Liver (tissue), 9 donors: Measurements from ENCODE around the gene CLEC16A. TPM values are rescaled to one million over a fixed set of nuclear protein-coding genes. Genes with fewer than 3 reads are reported as not detected.

Experiments used
- DNase-seq: peaks from one replicate; pipeline ENCODE4 v3.0.0-alpha.2; 2017; ENCODE audit warnings: low spot score
- H3K27ac ChIP-seq, 2 donors: one replicate each; pipeline ENCODE4 v1.7.0; 2013; ENCODE audit warnings: inconsistent platforms in 2 of 2, low read length in 2 of 2, control low read depth in 1 of 2, low read depth in 1 of 2, mild to moderate bottlenecking in 1 of 2
- H3K27me3 ChIP-seq, 4 donors: one replicate each; pipeline versions ENCODE4 v1.6.1 to v1.7.0; 2013; ENCODE audit warnings: low read length in 3 of 4, inconsistent platforms in 1 of 4, mild to moderate bottlenecking in 1 of 4, moderate library complexity in 1 of 4; ENCODE audit not compliant: control insufficient read depth in 4 of 4, insufficient read depth in 4 of 4
- H3K36me3 ChIP-seq, 4 donors: one replicate each; pipeline versions ENCODE4 v1.6.1 to v1.7.0; 2013; ENCODE audit warnings: low read length in 3 of 4, mild to moderate bottlenecking in 3 of 4, low read depth in 1 of 4, moderate library complexity in 1 of 4; ENCODE audit not compliant: control insufficient read depth in 4 of 4, insufficient read depth in 3 of 4
- H3K4me1 ChIP-seq, 4 donors: one replicate each; pipeline versions ENCODE4 v1.6.1 to v1.7.0; 2013; ENCODE audit warnings: low read length in 3 of 4, mild to moderate bottlenecking in 3 of 4, moderate library complexity in 1 of 4; ENCODE audit not compliant: control insufficient read depth in 4 of 4, insufficient read depth in 4 of 4
- H3K4me3 ChIP-seq, 3 donors: one replicate each; pipeline versions ENCODE4 v1.6.1 to v1.7.0; 2013; ENCODE audit warnings: low read length in 3 of 3, control low read depth in 1 of 3, low read depth in 1 of 3, mild to moderate bottlenecking in 1 of 3
- H3K9ac ChIP-seq, 2 donors: one replicate each; pipeline ENCODE4 v1.7.0; 2013; ENCODE audit warnings: low read length in 2 of 2, mild to moderate bottlenecking in 2 of 2, moderate library complexity in 2 of 2, control low read depth in 1 of 2, low read depth in 1 of 2
- H3K9me3 ChIP-seq, 4 donors: one replicate each; pipeline versions ENCODE4 v1.6.1 to v1.7.0; 2013; ENCODE audit warnings: low read length in 3 of 4; ENCODE audit not compliant: control insufficient read depth in 4 of 4
- EGR1 ChIP-seq, 2 donors: IDR thresholded peaks; 2 replicates each; pipeline ENCODE4 v1.6.1; 2016 to 2018; ENCODE audit warnings: antibody characterized with exemption in 2 of 2, low read depth in 2 of 2
- FOXA2 ChIP-seq: IDR thresholded peaks from 2 replicates; pipeline ENCODE4 v1.6.1; 2016; ENCODE audit warnings: antibody characterized with exemption
- GABPA ChIP-seq, 2 donors: IDR thresholded peaks in 1 of 2; conservative IDR thresholded peaks in 1 of 2; 2 replicates each; pipeline ENCODE4 v1.6.1; 2016; ENCODE audit warnings: antibody characterized with exemption in 2 of 2, mild to moderate bottlenecking in 1 of 2, moderate library complexity in 1 of 2
- HNF4A ChIP-seq, 2 donors: conservative IDR thresholded peaks; 2 replicates each; pipeline ENCODE4 v1.6.1; 2016; ENCODE audit warnings: antibody characterized with exemption in 2 of 2, mild to moderate bottlenecking in 2 of 2
- HNF4G ChIP-seq: IDR thresholded peaks from 2 replicates; pipeline ENCODE4 v1.6.1; 2016; ENCODE audit warnings: antibody characterized with exemption
- RXRA ChIP-seq, 2 donors: IDR thresholded peaks; 2 replicates each; pipeline ENCODE4 v1.6.1; 2017 to 2018; ENCODE audit warnings: antibody characterized with exemption in 2 of 2, mild to moderate bottlenecking in 1 of 2
- TAF1 ChIP-seq: conservative IDR thresholded peaks from 2 replicates; pipeline ENCODE4 v1.6.1; 2016; ENCODE audit warnings: antibody characterized with exemption, mild to moderate bottlenecking
- YY1 ChIP-seq: IDR thresholded peaks from 2 replicates; pipeline ENCODE4 v1.6.1; 2016; ENCODE audit warnings: antibody characterized with exemption, mild to moderate bottlenecking
- WGBS: extraction: QIAGEN DNeasy Blood & Tissue Kit; methylation state at CpG from one replicate; pipeline ENCODE4 v1.1.7; 2013; 5-methylcytosine and 5-hydroxymethylcytosine counted together
- polyA plus RNA-seq, 2 donors: library from polyadenylated mRNA; stranded (reverse) in 1 of 2; unstranded in 1 of 2; fragments of 200-250 nt in 1 of 2; fragments of >200 nt in 1 of 2; fragmentation: Nextera tagmentation in 1 of 2; extraction: Ambion mirVana in 1 of 2; gene quantifications; one replicate each; pipeline versions ENCODE4 v1.2.1 to v1.2.3, GENCODE V29; 2013 to 2015
- total RNA-seq, 2 donors: library from RNA; depleted of rRNA; stranded (reverse); fragments of >200 nt; gene quantifications; one replicate each; pipeline ENCODE4 v1.2.3, GENCODE V29; 2014
- TF ChIP-seq, protein P1 (sequence below): IDR thresholded peaks from 2 replicates; pipeline ENCODE4 v1.6.1; 2016; ENCODE audit warnings: antibody characterized with exemption, mild to moderate bottlenecking
- TF ChIP-seq, protein P2 (sequence below): IDR thresholded peaks from 2 replicates; pipeline ENCODE4 v1.6.1; 2016; ENCODE audit warnings: antibody characterized with exemption
- TF ChIP-seq, protein P3 (sequence below): IDR thresholded peaks from 2 replicates; pipeline ENCODE4 v1.6.1; 2016; ENCODE audit warnings: antibody characterized with exemption
- TF ChIP-seq, protein P4 (sequence below): fragments of 150-350 bp; IDR thresholded peaks from 2 replicates; pipeline ENCODE4 v1.5.1; 2017; ENCODE audit warnings: improper control_type of control experiment, low read depth, low read length; ENCODE audit not compliant: missing input control
- TF ChIP-seq, protein P5 (sequence below): IDR thresholded peaks from 2 replicates; pipeline ENCODE4 v1.6.1; 2016; ENCODE audit warnings: antibody characterized with exemption
- donor health status: healthy.
- donor health status: healthy.
- donor health status: healthy.
- donor health status: healthy.
- donor health status: healthy.

Gene CLEC16A
- total and polyA plus RNA-seq, 4 donors = 9.7 to 23.0 (median 17.4) TPM

DNA sequence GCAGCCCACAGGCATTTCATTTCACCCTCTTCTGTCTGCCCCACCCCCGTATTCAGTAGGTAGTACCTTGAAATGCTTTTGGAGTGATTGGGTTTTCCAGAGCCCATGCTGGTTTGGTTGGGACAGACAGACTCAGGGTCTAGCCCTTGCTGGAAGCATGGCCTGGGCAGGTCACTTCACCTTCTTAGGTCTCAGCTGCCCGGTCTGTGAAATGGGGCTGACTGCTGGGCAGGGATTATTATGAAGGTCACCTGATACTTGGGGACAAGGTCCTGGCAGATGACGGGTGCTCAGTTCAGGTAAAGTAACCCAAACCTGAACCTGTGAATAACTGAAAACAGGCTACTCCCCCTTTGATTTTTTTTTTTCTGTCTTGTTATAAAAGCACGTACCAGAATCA, 116.0 kb downstream of the CLEC16A start:
- H3K4me1 ChIP-seq = peaks cover 0 to 2% (median 0%) of the 10 kb centered on the region in 4 donors
- no peaks in the 10 kb centered on the region for H3K9me3 ChIP-seq
- no peak for DNase-seq
- TF ChIP-seq, protein P1, sequence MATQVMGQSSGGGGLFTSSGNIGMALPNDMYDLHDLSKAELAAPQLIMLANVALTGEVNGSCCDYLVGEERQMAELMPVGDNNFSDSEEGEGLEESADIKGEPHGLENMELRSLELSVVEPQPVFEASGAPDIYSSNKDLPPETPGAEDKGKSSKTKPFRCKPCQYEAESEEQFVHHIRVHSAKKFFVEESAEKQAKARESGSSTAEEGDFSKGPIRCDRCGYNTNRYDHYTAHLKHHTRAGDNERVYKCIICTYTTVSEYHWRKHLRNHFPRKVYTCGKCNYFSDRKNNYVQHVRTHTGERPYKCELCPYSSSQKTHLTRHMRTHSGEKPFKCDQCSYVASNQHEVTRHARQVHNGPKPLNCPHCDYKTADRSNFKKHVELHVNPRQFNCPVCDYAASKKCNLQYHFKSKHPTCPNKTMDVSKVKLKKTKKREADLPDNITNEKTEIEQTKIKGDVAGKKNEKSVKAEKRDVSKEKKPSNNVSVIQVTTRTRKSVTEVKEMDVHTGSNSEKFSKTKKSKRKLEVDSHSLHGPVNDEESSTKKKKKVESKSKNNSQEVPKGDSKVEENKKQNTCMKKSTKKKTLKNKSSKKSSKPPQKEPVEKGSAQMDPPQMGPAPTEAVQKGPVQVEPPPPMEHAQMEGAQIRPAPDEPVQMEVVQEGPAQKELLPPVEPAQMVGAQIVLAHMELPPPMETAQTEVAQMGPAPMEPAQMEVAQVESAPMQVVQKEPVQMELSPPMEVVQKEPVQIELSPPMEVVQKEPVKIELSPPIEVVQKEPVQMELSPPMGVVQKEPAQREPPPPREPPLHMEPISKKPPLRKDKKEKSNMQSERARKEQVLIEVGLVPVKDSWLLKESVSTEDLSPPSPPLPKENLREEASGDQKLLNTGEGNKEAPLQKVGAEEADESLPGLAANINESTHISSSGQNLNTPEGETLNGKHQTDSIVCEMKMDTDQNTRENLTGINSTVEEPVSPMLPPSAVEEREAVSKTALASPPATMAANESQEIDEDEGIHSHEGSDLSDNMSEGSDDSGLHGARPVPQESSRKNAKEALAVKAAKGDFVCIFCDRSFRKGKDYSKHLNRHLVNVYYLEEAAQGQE = no peak
- no peak for TF ChIP-seq HNF4G
- no peak for TF ChIP-seq EGR1 (IDR thresholded peaks at IDR 0.05; ENCODE audit: low read depth in 2 of 2)
- TF ChIP-seq, protein P2, sequence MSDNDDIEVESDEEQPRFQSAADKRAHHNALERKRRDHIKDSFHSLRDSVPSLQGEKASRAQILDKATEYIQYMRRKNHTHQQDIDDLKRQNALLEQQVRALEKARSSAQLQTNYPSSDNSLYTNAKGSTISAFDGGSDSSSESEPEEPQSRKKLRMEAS = no peak
- TF ChIP-seq GABPA (IDR thresholded peaks at IDR 0.05 in 1 of 2, conservative IDR thresholded peaks at IDR 0.05 in 1 of 2) = no peak
- no peak overlapping the region for H3K27ac ChIP-seq
- no peak overlapping the region for H3K4me3 ChIP-seq
- H3K9ac ChIP-seq = no peak overlapping the region
- H3K36me3 ChIP-seq = peaks cover 3 to 9% (median 6%) of the 10 kb centered on the region in 4 donors
- no peaks in the 10 kb centered on the region for H3K27me3 ChIP-seq
- WGBS = 98% methylated on average over 4 of the region's 4 CpGs

DNA sequence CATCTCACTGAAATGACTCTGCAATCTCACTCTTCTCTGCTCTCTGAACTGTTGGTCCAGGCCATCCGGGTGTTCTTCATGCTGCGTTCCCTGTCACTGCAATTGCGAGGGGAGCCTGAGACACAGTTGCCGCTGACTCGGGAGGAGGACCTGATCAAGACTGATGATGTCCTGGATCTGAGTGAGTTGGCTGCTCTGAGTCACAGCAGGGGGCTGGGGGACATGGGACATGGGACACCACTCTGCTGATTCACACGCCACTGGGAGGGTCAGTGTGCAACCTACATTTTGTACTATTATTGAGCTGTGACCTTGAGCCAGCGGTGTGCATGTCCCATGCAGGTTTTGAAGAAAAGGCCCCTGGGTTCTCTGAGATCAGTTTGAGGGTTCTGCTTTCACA, 116.5 kb downstream of the CLEC16A start:
- peaks cover 0 to 2% (median 0%) of the 10 kb centered on the region in 4 donors for H3K4me1 ChIP-seq
- no peak overlapping the region for H3K9ac ChIP-seq
- peaks cover 3 to 9% (median 6%) of the 10 kb centered on the region in 4 donors for H3K36me3 ChIP-seq
- WGBS = 98% methylated on average over 7 of the region's 7 CpGs
- no peak overlapping the region for H3K27ac ChIP-seq
- no peak for DNase-seq
- no peaks in the 10 kb centered on the region for H3K27me3 ChIP-seq
- H3K9me3 ChIP-seq = no peaks in the 10 kb centered on the region
- TF ChIP-seq YY1 = no peak
- no peak for TF ChIP-seq HNF4A (conservative IDR thresholded peaks at IDR 0.05)
- TF ChIP-seq, protein P3, sequence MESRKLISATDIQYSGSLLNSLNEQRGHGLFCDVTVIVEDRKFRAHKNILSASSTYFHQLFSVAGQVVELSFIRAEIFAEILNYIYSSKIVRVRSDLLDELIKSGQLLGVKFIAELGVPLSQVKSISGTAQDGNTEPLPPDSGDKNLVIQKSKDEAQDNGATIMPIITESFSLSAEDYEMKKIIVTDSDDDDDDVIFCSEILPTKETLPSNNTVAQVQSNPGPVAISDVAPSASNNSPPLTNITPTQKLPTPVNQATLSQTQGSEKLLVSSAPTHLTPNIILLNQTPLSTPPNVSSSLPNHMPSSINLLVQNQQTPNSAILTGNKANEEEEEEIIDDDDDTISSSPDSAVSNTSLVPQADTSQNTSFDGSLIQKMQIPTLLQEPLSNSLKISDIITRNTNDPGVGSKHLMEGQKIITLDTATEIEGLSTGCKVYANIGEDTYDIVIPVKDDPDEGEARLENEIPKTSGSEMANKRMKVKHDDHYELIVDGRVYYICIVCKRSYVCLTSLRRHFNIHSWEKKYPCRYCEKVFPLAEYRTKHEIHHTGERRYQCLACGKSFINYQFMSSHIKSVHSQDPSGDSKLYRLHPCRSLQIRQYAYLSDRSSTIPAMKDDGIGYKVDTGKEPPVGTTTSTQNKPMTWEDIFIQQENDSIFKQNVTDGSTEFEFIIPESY = no peak
- no peak for TF ChIP-seq TAF1
- TF ChIP-seq RXRA (IDR thresholded peaks at IDR 0.05) = no peak
- TF ChIP-seq, protein P2 = no peak
- no peak for TF ChIP-seq FOXA2
- TF ChIP-seq, protein P4, sequence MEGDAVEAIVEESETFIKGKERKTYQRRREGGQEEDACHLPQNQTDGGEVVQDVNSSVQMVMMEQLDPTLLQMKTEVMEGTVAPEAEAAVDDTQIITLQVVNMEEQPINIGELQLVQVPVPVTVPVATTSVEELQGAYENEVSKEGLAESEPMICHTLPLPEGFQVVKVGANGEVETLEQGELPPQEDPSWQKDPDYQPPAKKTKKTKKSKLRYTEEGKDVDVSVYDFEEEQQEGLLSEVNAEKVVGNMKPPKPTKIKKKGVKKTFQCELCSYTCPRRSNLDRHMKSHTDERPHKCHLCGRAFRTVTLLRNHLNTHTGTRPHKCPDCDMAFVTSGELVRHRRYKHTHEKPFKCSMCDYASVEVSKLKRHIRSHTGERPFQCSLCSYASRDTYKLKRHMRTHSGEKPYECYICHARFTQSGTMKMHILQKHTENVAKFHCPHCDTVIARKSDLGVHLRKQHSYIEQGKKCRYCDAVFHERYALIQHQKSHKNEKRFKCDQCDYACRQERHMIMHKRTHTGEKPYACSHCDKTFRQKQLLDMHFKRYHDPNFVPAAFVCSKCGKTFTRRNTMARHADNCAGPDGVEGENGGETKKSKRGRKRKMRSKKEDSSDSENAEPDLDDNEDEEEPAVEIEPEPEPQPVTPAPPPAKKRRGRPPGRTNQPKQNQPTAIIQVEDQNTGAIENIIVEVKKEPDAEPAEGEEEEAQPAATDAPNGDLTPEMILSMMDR = no peak
- TF ChIP-seq, protein P5, sequence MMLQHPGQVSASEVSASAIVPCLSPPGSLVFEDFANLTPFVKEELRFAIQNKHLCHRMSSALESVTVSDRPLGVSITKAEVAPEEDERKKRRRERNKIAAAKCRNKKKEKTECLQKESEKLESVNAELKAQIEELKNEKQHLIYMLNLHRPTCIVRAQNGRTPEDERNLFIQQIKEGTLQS = no peak
- TF ChIP-seq, protein P1 = no peak
- no peak for TF ChIP-seq EGR1 (IDR thresholded peaks at IDR 0.05; ENCODE audit: low read depth in 2 of 2)
- no peak overlapping the region for H3K4me3 ChIP-seq
